Colon (tissue), 2 donors: ENCODE data around the gene ZNF334.

Source experiments
- FAIRE-seq: peaks from 2 replicates; lab custom pipeline; 2012; peaks lifted over from hg19 to GRCh38; lab: Jason Lieb, UNC
- donor health status: control.
- donor health status: control.

The ZNF334 gene

GRCh38 chr20:46545827-46546138, 32.4 kb upstream of the ZNF334 start:
- FAIRE-seq, result no peak

- FAIRE-seq, result no peak
Observed at GRCh38 chr20:46545077-46545826, 31.9 kb upstream of the ZNF334 start.

- no peak for FAIRE-seq
Observed at GRCh38 chr20:46544576-46544975, 31.2 kb upstream of the ZNF334 start.

GRCh38 chr20:46543959-46544358, 30.6 kb upstream of the ZNF334 start:
- FAIRE-seq, result no peak

- FAIRE-seq, result no peak
Observed at GRCh38 chr20:46543033-46543432, 29.7 kb upstream of the ZNF334 start.

- FAIRE-seq, result no peak
Observed at GRCh38 chr20:46541229-46541935, 28.0 kb upstream of the ZNF334 start.

GRCh38 chr20:46539113-46539512, 25.8 kb upstream of the ZNF334 start:
- no peak for FAIRE-seq

GRCh38 chr20:46530640-46531039, 17.3 kb upstream of the ZNF334 start:
- FAIRE-seq, result no peak

- FAIRE-seq, result no peak
Observed at GRCh38 chr20:46523696-46524328, 10.5 kb upstream of the ZNF334 start.

GRCh38 chr20:46523108-46523507, 9.7 kb upstream of the ZNF334 start:
- FAIRE-seq, result no peak

GRCh38 chr20:46520976-46521579, 7.7 kb upstream of the ZNF334 start:
- no peak for FAIRE-seq

- FAIRE-seq, result no peak
Observed at GRCh38 chr20:46520540-46520939, 7.2 kb upstream of the ZNF334 start.

GRCh38 chr20:46519471-46520068, 6.2 kb upstream of the ZNF334 start:
- no peak for FAIRE-seq

- FAIRE-seq, result no peak
Observed at GRCh38 chr20:46509523-46509922, 3.8 kb downstream of the ZNF334 start.

- FAIRE-seq, result no peak
Observed at GRCh38 chr20:46507760-46508407, 5.5 kb downstream of the ZNF334 start.

- no peak for FAIRE-seq
Observed at GRCh38 chr20:46505506-46505905, 7.9 kb downstream of the ZNF334 start.

- FAIRE-seq, result no peak
Observed at GRCh38 chr20:46501961-46502360, 11.4 kb downstream of the ZNF334 start.

GRCh38 chr20:46501337-46501942, 11.9 kb downstream of the ZNF334 start:
- FAIRE-seq, result no peak

- FAIRE-seq, result no peak
Observed at GRCh38 chr20:46494077-46494476, 19.3 kb downstream of the ZNF334 start.

- FAIRE-seq, result no peak
Observed at GRCh38 chr20:46491354-46491753, 22.0 kb downstream of the ZNF334 start.

GRCh38 chr20:46488451-46488850, 24.9 kb downstream of the ZNF334 start:
- FAIRE-seq, result no peak

- no peak for FAIRE-seq
Observed at GRCh38 chr20:46487628-46488027, 25.7 kb downstream of the ZNF334 start.
